SHP77 treated with DMSO at 0.1 percent for 48 hours (cell line): ENCODE data around the gene F2.
A peak's percentile ranks its signal among the peaks of the same experiment; 100 is the strongest.
"Not testable (repeated sequence)": the region's sequence is repeated elsewhere in the genome, so short reads cannot be mapped to it uniquely, and the experiment has no call there.

Experiments
- DNase-seq: peaks from one replicate; lab custom pipeline; 2025; lab: John Stamatoyannopoulos, UW

The F2 gene

GRCh38 chr11:46686886-46687795 is 31.9 kb upstream of the F2 start:
- DNase-seq = no peak

- DNase-seq = no peak
These were observed 28.3 kb upstream of the F2 start for GRCh38 chr11:46690702-46691101.

GRCh38 chr11:46692450-46692849 is 26.6 kb upstream of the F2 start:
- no peak for DNase-seq

- DNase-seq = no peak
These were observed 25.4 kb upstream of the F2 start for GRCh38 chr11:46693597-46694012.

GRCh38 chr11:46694072-46694471 is 24.9 kb upstream of the F2 start:
- DNase-seq = no peak

GRCh38 chr11:46694607-46695006 is 24.4 kb upstream of the F2 start:
- no peak for DNase-seq

- DNase-seq = no peak
These were observed 23.4 kb upstream of the F2 start for GRCh38 chr11:46695345-46696211.

GRCh38 chr11:46696212-46696558 is 22.8 kb upstream of the F2 start:
- no peak for DNase-seq

GRCh38 chr11:46697303-46697702 is 21.7 kb upstream of the F2 start:
- no peak for DNase-seq

- no peak for DNase-seq
These were observed 21.3 kb upstream of the F2 start for GRCh38 chr11:46697723-46698122.

GRCh38 chr11:46698597-46698996 is 20.4 kb upstream of the F2 start:
- no peak for DNase-seq

- peak; percentile 99 for DNase-seq
These were observed 18.6 kb upstream of the F2 start, which contains the start of the genes ARHGAP1 and ZNF408 for GRCh38 chr11:46700241-46701077. ARHGAP1 (minus strand) TSS chr11:46700619; CDS start chr11:46696107, 4,512 bp downstream. ZNF408 (plus strand) TSS chr11:46701031; CDS start chr11:46701048, 17 bp downstream.

GRCh38 chr11:46701078-46701654 is 17.8 kb upstream of the F2 start:
- no peak for DNase-seq

- no peak for DNase-seq
These were observed 13.8 kb upstream of the F2 start for GRCh38 chr11:46705070-46705688.

- no peak for DNase-seq
These were observed 12.1 kb upstream of the F2 start for GRCh38 chr11:46706886-46707285.

- not testable (repeated sequence) for DNase-seq
These were observed 9.7 kb upstream of the F2 start for GRCh38 chr11:46709351-46709750.

GRCh38 chr11:46710821-46711269 is 8.2 kb upstream of the F2 start:
- no peak for DNase-seq

- DNase-seq = no peak
These were observed 7.7 kb upstream of the F2 start for GRCh38 chr11:46711303-46711702.

GRCh38 chr11:46712874-46713576 is 6.0 kb upstream of the F2 start:
- no peak for DNase-seq

- not testable (repeated sequence) for DNase-seq
These were observed 1.2 kb upstream of the F2 start for GRCh38 chr11:46717825-46718154.
